Keratinocyte (primary cell): ENCODE results near the gene TPD52L1. TPM values are rescaled to one million over a fixed set of nuclear protein-coding genes. Genes with fewer than 3 reads are reported as not detected.

Source experiments
- DNase-seq: peaks from one replicate; pipeline ENCODE4 v3.0.0-alpha.2; 2011; ENCODE audit warnings: low read depth, missing footprints, low spot score
- FAIRE-seq: peaks from 2 replicates; lab custom pipeline; 2011; peaks lifted over from hg19 to GRCh38; lab: Jason Lieb, UNC
- H2AFZ ChIP-seq: 2 replicates; pipeline ENCODE4 v1.6.0; 2012; ENCODE audit warnings: low read length, control low read depth, inconsistent platforms; ENCODE audit not compliant: control insufficient read depth
- H3K27ac ChIP-seq: 2 replicates; pipeline ENCODE4 v1.5.1; 2011; ENCODE audit warnings: low read length; ENCODE audit not compliant: control insufficient read depth, insufficient read depth
- H3K27me3 ChIP-seq: 3 replicates; pipeline ENCODE4 v1.6.0; 2011; ENCODE audit warnings: low read length; ENCODE audit not compliant: control insufficient read depth, insufficient read depth; ENCODE audit errors: extremely low read depth
- H3K36me3 ChIP-seq, 2 experiments: 2 replicates in 1 of 2; 3 replicates in 1 of 2; pipeline ENCODE4 v1.5.1; 2011; ENCODE audit warnings: low read length in 2 of 2, mild to moderate bottlenecking in 1 of 2; ENCODE audit not compliant: control insufficient read depth in 2 of 2, insufficient read depth in 2 of 2; ENCODE audit errors: extremely low read depth in 1 of 2
- H3K4me1 ChIP-seq: 3 replicates; pipeline ENCODE4 v1.5.1; 2011; ENCODE audit warnings: low read length; ENCODE audit not compliant: control insufficient read depth, insufficient read depth; ENCODE audit errors: extremely low read depth
- H3K4me2 ChIP-seq: 3 replicates; pipeline ENCODE4 v1.6.0; 2011; ENCODE audit warnings: low read depth, low read length; ENCODE audit not compliant: control insufficient read depth, insufficient read depth; ENCODE audit errors: extremely low read depth
- H3K4me3 ChIP-seq, 3 experiments: fragments of 200-600 bp in 1 of 3; sonication (generic) in 1 of 3; 2 replicates in 2 of 3; 3 replicates in 1 of 3; pipeline ENCODE4 v1.5.1; 2011 to 2016; ENCODE audit warnings: low read length in 3 of 3, mild to moderate bottlenecking in 3 of 3, control low read depth in 2 of 3, inconsistent platforms in 1 of 3, low read depth in 1 of 3, mixed read lengths in 1 of 3, mixed run types in 1 of 3, moderate library complexity in 1 of 3; ENCODE audit not compliant: control insufficient read depth in 2 of 3, insufficient read depth in 2 of 3; ENCODE audit errors: extremely low read depth in 1 of 3
- H3K79me2 ChIP-seq: 2 replicates; pipeline ENCODE4 v1.6.0; 2012; ENCODE audit warnings: low read length; ENCODE audit not compliant: control insufficient read depth, insufficient read depth
- H3K9ac ChIP-seq: 3 replicates; pipeline ENCODE4 v1.6.0; 2011; ENCODE audit warnings: low read length; ENCODE audit not compliant: control insufficient read depth, insufficient read depth; ENCODE audit errors: extremely low read depth
- H3K9me1 ChIP-seq: 3 replicates; pipeline ENCODE4 v1.6.0; 2011; ENCODE audit warnings: low read length; ENCODE audit not compliant: control insufficient read depth, insufficient read depth; ENCODE audit errors: extremely low read depth
- H3K9me3 ChIP-seq: 2 replicates; pipeline ENCODE4 v1.5.1; 2012; ENCODE audit warnings: low read depth, low read length; ENCODE audit not compliant: control insufficient read depth
- H4K20me1 ChIP-seq: 3 replicates; pipeline ENCODE4 v1.6.0; 2011; ENCODE audit warnings: low read length; ENCODE audit not compliant: control insufficient read depth, insufficient read depth; ENCODE audit errors: extremely low read depth
- EZH2 ChIP-seq: IDR thresholded peaks from one replicate; pipeline ENCODE4 v1.6.1; 2012; ENCODE audit warnings: inconsistent platforms, mild to moderate bottlenecking, low read length, moderate library complexity
- dilution Hi-C: fragments of 300-500 bp; cut with MboI; formaldehyde crosslinking; loops from one replicate; pipeline ENCODE4 v1.7.0; 2020; ENCODE audit warnings: low sequenced_read_pairs; ENCODE audit not compliant: extremely low pct_ligation_motif_present
- polyA plus RNA-seq, 5 experiments: library from polyadenylated mRNA; depleted of rRNA in 3 of 5; stranded (reverse) in 3 of 5; stranded (forward) in 1 of 5; unstranded in 1 of 5; fragments of >200 nt; gene quantifications; 1 replicate in 1 of 5; 2 replicates in 3 of 5; 3 replicates in 1 of 5; pipeline versions ENCODE4 v1.2.1 to v1.2.3, GENCODE V29; 2011 to 2012; ENCODE audit warnings: missing spikeins in 2 of 5, low read depth in 1 of 5, low replicate concordance in 1 of 5
- TF ChIP-seq, protein P1 (sequence below), 3 experiments: IDR thresholded peaks in 1 of 3; conservative IDR thresholded peaks in 1 of 3; optimal IDR thresholded peaks in 1 of 3; 2 replicates in 2 of 3; 3 replicates in 1 of 3; pipeline versions ENCODE3 to v1.5.1; 2011; ENCODE audit warnings: low read length in 3 of 3, mild to moderate bottlenecking in 3 of 3, moderate library complexity in 2 of 3, control low read depth in 1 of 3, inconsistent platforms in 1 of 3; ENCODE audit not compliant: insufficient read depth in 2 of 3; ENCODE audit errors: extremely low read depth in 1 of 3

TPD52L1 gene
- polyA plus RNA-seq, 1 donor (not counting 4 experiments of a cell fraction or from before 2014, with no cell fraction given), result 135 TPM

DNA sequence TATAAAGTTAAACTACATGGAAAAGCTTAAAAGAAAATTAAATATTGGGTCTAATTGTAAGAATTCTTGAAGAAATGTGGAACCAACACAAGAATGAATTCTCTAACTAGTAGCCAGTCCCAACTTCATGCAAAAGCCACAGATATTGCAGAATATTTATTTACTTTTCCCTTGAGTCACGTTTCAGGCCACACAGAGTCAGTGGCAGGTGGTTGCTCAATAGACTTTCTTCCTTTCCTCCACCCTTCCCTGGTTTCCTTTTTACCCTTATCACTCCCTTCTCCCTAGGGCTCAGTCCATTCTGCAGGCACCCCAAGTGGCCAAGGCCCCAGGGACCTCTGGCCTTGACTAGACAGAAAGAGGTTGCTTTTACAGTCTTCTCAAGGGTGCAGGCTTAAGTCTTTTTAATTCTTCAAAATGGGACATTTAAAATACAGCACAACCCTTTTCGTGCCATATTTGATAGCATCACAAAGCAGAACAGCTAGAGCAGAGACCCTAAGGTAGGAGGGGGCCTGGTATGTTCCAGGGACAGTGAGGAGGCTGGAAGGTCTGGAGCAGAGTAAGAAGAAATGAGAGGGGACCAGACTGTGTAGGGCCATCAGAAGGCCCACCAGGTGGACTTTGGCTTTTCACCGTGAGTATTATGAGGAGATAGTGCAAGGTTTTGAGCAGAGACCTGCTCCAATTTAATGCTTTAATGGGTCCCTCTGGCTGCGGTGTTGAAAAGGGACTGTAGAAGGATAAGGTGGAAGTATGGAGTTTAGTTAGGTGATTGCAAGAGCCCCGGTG lies 83.2 kb downstream of the TPD52L1 start:
- Histone ChIP-seq H3K36me3 (no peaks in the 10 kb centered on the region), H3K9me3 (no peaks in the 10 kb centered on the region), H3K9ac (no peak overlapping the region), H2AFZ (no peak overlapping the region), H3K79me2 (no peaks in the 10 kb centered on the region), H3K27ac (no peak overlapping the region), H3K9me1 (no peaks in the 10 kb centered on the region), H3K4me1 (peaks cover 14% of the 10 kb centered on the region), H3K27me3 (no peaks in the 10 kb centered on the region), H3K4me3 (no peak overlapping the region), H4K20me1 (no peaks in the 10 kb centered on the region), H3K4me2 (no peak overlapping the region)
- TF ChIP-seq, protein P1, sequence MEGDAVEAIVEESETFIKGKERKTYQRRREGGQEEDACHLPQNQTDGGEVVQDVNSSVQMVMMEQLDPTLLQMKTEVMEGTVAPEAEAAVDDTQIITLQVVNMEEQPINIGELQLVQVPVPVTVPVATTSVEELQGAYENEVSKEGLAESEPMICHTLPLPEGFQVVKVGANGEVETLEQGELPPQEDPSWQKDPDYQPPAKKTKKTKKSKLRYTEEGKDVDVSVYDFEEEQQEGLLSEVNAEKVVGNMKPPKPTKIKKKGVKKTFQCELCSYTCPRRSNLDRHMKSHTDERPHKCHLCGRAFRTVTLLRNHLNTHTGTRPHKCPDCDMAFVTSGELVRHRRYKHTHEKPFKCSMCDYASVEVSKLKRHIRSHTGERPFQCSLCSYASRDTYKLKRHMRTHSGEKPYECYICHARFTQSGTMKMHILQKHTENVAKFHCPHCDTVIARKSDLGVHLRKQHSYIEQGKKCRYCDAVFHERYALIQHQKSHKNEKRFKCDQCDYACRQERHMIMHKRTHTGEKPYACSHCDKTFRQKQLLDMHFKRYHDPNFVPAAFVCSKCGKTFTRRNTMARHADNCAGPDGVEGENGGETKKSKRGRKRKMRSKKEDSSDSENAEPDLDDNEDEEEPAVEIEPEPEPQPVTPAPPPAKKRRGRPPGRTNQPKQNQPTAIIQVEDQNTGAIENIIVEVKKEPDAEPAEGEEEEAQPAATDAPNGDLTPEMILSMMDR (optimal IDR thresholded peaks at IDR 0.05 in 1 of 3, IDR thresholded peaks at IDR 0.05 in 1 of 3, conservative IDR thresholded peaks at IDR 0.05 in 1 of 3; ENCODE audit: extremely low read depth in 1 of 3, insufficient read depth in 2 of 3, low read length in 3 of 3), result no peak
- TF ChIP-seq EZH2, result no peak
- FAIRE-seq (no peak), DNase-seq (no peak)
- dilution Hi-C loops, result no loop called here

DNA sequence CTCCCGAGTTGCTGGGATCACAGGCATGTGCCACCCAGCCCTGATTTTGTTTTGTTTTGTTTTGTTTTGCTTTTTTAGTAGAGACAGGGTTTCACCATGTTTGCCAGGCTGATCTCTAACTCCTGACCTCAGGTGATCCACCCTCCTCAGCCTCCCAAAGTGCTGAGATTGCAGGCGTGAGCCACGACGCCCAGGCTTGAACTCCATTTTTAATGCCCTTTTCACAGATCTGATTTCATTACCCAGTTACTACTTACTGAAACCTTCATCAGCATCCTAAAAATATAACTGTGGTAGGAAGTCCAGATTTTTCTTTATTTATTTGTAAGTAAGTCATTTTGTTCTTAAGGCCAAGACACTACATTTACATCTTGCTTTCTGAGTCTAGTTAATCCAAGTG lies 84.2 kb downstream of the TPD52L1 start:
- TF ChIP-seq, protein P1 (optimal IDR thresholded peaks at IDR 0.05 in 1 of 3, IDR thresholded peaks at IDR 0.05 in 1 of 3, conservative IDR thresholded peaks at IDR 0.05 in 1 of 3; ENCODE audit: extremely low read depth in 1 of 3, insufficient read depth in 2 of 3, low read length in 3 of 3), result no peak
- TF ChIP-seq EZH2, result no peak
- DNase-seq (no peak), FAIRE-seq (no peak)
- no peaks in the 10 kb centered on the region for H3K9me3 ChIP-seq
- no peaks in the 10 kb centered on the region for H4K20me1 ChIP-seq
- H3K4me1 ChIP-seq, result peaks cover 6% of the 10 kb centered on the region
- H3K27me3 ChIP-seq, result no peaks in the 10 kb centered on the region
- H3K36me3 ChIP-seq, result no peaks in the 10 kb centered on the region
- no peak overlapping the region for H2AFZ ChIP-seq
- H3K79me2 ChIP-seq, result no peaks in the 10 kb centered on the region
- no peaks in the 10 kb centered on the region for H3K9me1 ChIP-seq
- no peak overlapping the region for H3K4me2 ChIP-seq
- H3K9ac ChIP-seq, result no peak overlapping the region
- no peak overlapping the region for H3K4me3 ChIP-seq
- dilution Hi-C loops, result no loop called here
- H3K27ac ChIP-seq, result no peak overlapping the region
